Measurements from ENCODE around the gene HOXC10. TPM values are rescaled to one million over a fixed set of nuclear protein-coding genes. Genes with fewer than 3 reads are reported as not detected.

The HOXC10 gene
- total RNA-seq, 4 donors from 2014 or later, result 23.9 to 48.3 (median 40.3) TPM

MicroRNA genes within 50 kb of the gene (microRNA counts, 767-probe panel; counts per million panel counts)
- microRNA hsa-miR-196a-5p (9,848 to 10,087 counts per million in 2 donors), microRNA hsa-miR-615-3p (356 to 448 counts per million in 2 donors), microRNA hsa-miR-615-5p (356 to 448 counts per million in 2 donors)

Small RNA genes within 50 kb of the gene (microRNA-seq; reads per million reads assigned to microRNA genes)
- gene MIR196A2 (ENCODE audit: borderline replicate concordance in 2 of 2), result 2,630 to 3,757 reads per million in 2 donors
- gene MIR615 (ENCODE audit: borderline replicate concordance in 2 of 2), result 262 to 277 reads per million in 2 donors

Other genes starting within 250 kb of the HOXC10 start
- gene CISTR, start 233.2 kb upstream of the HOXC10 start, total RNA-seq, result not detected
- gene HOXC13, start 46.3 kb upstream of the HOXC10 start, total RNA-seq, result under 1 TPM in 2 of 4 donors, not detected in 2; 0.10 to 0.33 TPM
- not detected for gene HOXC12, start 30.2 kb upstream of the HOXC10 start, total RNA-seq
- 1 to 10 TPM in 1 of 4 donors, under 1 TPM in 3; 0.24 to 1.1 (median 0.44) TPM for gene HOXC11, start 12.0 kb upstream of the HOXC10 start, total RNA-seq
- under 1 TPM in 3 of 4 donors, not detected in 1; 0.35 to 0.83 (median 0.56) TPM for gene HOTAIR, start 10.2 kb upstream of the HOXC10 start, total RNA-seq
- gene HOXC9, start 15.0 kb downstream of the HOXC10 start, total RNA-seq, result 10 to 100 TPM; 13.6 to 37.7 (median 26.3) TPM
- 1 to 10 TPM; 3.3 to 4.9 (median 3.8) TPM for gene HOXC8, start 23.8 kb downstream of the HOXC10 start, total RNA-seq
- 1 to 10 TPM; 1.0 to 4.7 (median 3.8) TPM for gene HOXC6, start 43.3 kb downstream of the HOXC10 start, total RNA-seq
- gene HOXC5, start 47.9 kb downstream of the HOXC10 start, total RNA-seq, result 1 to 10 TPM in 1 of 4 donors, under 1 TPM in 1, not detected in 2; 0.36 to 1.4 TPM
- gene HOXC4, start 68.7 kb downstream of the HOXC10 start, total RNA-seq, result 1 to 10 TPM in 1 of 4 donors, under 1 TPM in 3; 0.51 to 2.0 (median 0.71) TPM
- 10 to 100 TPM; 25.3 to 51.8 (median 35.4) TPM for gene SMUG1, start 203.8 kb downstream of the HOXC10 start, total RNA-seq

Measured in gastrocnemius medialis (tissue), 4 donors.